Measurements from ENCODE around the gene STAT5B. TPM values are rescaled to one million over a fixed set of nuclear protein-coding genes. Genes with fewer than 3 reads are reported as not detected.

The STAT5B gene
- total and polyA plus RNA-seq, 2 of the 13 experiments (the other 11 are each of a cell fraction or from before 2014, with no cell fraction given): 21.0 to 42.8 TPM

GRCh38 chr17:42183741-42184711 is 92.2 kb downstream of the STAT5B start (continued):
- TF ChIP-seq ZNF142 (CRISPR knock-in tag; IDR thresholded peaks at IDR 0.05): peak; percentile 98
- TF ChIP-seq TBP (CRISPR knock-in tag; IDR thresholded peaks at IDR 0.05): no peak
- TF ChIP-seq, protein P1, sequence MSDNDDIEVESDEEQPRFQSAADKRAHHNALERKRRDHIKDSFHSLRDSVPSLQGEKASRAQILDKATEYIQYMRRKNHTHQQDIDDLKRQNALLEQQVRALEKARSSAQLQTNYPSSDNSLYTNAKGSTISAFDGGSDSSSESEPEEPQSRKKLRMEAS (IDR thresholded peaks at IDR 0.05): peak; percentile 98
- TF ChIP-seq FOXP4 (CRISPR knock-in tag; IDR thresholded peaks at IDR 0.05): no peak; the same call in 1 of the 2 replicates
- TF ChIP-seq YEATS4 (CRISPR knock-in tag; IDR thresholded peaks at IDR 0.05; ENCODE audit: borderline replicate concordance): peak; percentile 74; the same call in 1 of the 2 replicates
- no peak; the same call in none of the 2 replicates for TF ChIP-seq GATAD2A (CRISPR knock-in tag; IDR thresholded peaks at IDR 0.05)
- no peak for TF ChIP-seq PHF5A (CRISPR knock-in tag; IDR thresholded peaks at IDR 0.05; ENCODE audit: low read depth, unreplicated experiment)
- TF ChIP-seq NR2F1 (CRISPR knock-in tag; IDR thresholded peaks at IDR 0.05): no peak
- TF ChIP-seq SKI (IDR thresholded peaks at IDR 0.05; ENCODE audit: partially characterized antibody): peak; percentile 70
- no peak for TF ChIP-seq SKIL (CRISPR knock-in tag; IDR thresholded peaks at IDR 0.05; ENCODE audit: borderline replicate concordance)
- peak; percentile 68 for TF ChIP-seq STAG1 (CRISPR knock-in tag; IDR thresholded peaks at IDR 0.05)
- peak; percentile 78 for TF ChIP-seq ESRRA (CRISPR knock-in tag; IDR thresholded peaks at IDR 0.05; ENCODE audit: low read depth)
- TF ChIP-seq, protein P2, sequence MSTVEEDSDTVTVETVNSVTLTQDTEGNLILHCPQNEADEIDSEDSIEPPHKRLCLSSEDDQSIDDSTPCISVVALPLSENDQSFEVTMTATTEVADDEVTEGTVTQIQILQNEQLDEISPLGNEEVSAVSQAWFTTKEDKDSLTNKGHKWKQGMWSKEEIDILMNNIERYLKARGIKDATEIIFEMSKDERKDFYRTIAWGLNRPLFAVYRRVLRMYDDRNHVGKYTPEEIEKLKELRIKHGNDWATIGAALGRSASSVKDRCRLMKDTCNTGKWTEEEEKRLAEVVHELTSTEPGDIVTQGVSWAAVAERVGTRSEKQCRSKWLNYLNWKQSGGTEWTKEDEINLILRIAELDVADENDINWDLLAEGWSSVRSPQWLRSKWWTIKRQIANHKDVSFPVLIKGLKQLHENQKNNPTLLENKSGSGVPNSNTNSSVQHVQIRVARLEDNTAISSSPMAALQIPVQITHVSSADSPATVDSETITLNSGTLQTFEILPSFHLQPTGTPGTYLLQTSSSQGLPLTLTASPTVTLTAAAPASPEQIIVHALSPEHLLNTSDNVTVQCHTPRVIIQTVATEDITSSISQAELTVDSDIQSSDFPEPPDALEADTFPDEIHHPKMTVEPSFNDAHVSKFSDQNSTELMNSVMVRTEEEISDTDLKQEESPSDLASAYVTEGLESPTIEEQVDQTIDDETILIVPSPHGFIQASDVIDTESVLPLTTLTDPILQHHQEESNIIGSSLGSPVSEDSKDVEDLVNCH (CRISPR knock-in tag; IDR thresholded peaks at IDR 0.05): no peak
- peak; percentile 88; the same call in 1 of the 2 replicates for TF ChIP-seq ZZZ3 (CRISPR knock-in tag; IDR thresholded peaks at IDR 0.05; ENCODE audit: borderline replicate concordance)
- TF ChIP-seq RORA (CRISPR knock-in tag; IDR thresholded peaks at IDR 0.05): no peak
